Stomach (tissue), 4 donors: Measurements from ENCODE around the gene HECTD4.
"Not testable (repeated sequence)": the region's sequence is repeated elsewhere in the genome, so short reads cannot be mapped to it uniquely, and the experiment has no call there.

Experiments used
- CTCF ChIP-seq, 7 experiments: fragments of 450-650 bp in 4 of 7; fragments of 200-600 bp in 3 of 7; sonication (generic) in 3 of 7; IDR thresholded peaks; one replicate each; pipeline ENCODE4 v1.5.1; 2016 to 2019; ENCODE audit warnings: antibody characterized with exemption in 7 of 7, control low read depth in 2 of 7, mild to moderate bottlenecking in 1 of 7
- POLR2AphosphoS5 ChIP-seq, 3 donors: sonication (generic); formaldehyde crosslinking; IDR thresholded peaks; one replicate each; pipeline ENCODE4 v1.6.1; 2016; ENCODE audit warnings: antibody characterized with exemption in 3 of 3

GRCh38 chr12:112415457-112415856, 33.2 kb upstream of the HECTD4 start:
- TF ChIP-seq CTCF, POLR2AphosphoS5 (IDR thresholded peaks at IDR 0.05): not testable (repeated sequence)
